Heart right ventricle (tissue), 16 donors: Measurements from ENCODE around the gene SND1. TPM values are rescaled to one million over a fixed set of nuclear protein-coding genes. Genes with fewer than 3 reads are reported as not detected.
A peak's percentile ranks its signal among the peaks of the same experiment; 100 is the strongest.

Source experiments
- ATAC-seq, 8 donors: fragments of 200-7000 bp; cut with Tn5 transposase; one replicate each; pipeline ENCODE4 v1.9.1; 2020; ENCODE audit warnings: mild to moderate bottlenecking in 8 of 8, moderate library complexity in 8 of 8, moderate number of reproducible peaks in 1 of 8
- DNase-seq, 2 donors: peaks; one replicate each; pipeline ENCODE4 v3.0.0-alpha.2; 2020
- H3K27ac ChIP-seq, 10 donors: fragments of 200-600 bp; sonication (generic) in 2 of 10; one replicate each; pipeline versions ENCODE4 v1.5.0 to v1.8.0; 2020 to 2022; ENCODE audit warnings: mild to moderate bottlenecking in 3 of 10
- H3K27me3 ChIP-seq, 7 donors: fragments of 200-600 bp; one replicate each; pipeline ENCODE4 v1.8.0; 2021 to 2022; ENCODE audit warnings: mild to moderate bottlenecking in 2 of 7
- H3K36me3 ChIP-seq, 9 donors: fragments of 200-600 bp; sonication (generic) in 1 of 9; one replicate each; pipeline versions ENCODE4 v1.5.0 to v1.8.0; 2020 to 2022; ENCODE audit warnings: mild to moderate bottlenecking in 2 of 9
- H3K4me1 ChIP-seq, 9 donors: fragments of 200-600 bp; sonication (generic) in 1 of 9; one replicate each; pipeline versions ENCODE4 v1.5.0 to v1.8.0; 2020 to 2022; ENCODE audit warnings: mild to moderate bottlenecking in 4 of 9
- H3K4me3 ChIP-seq, 10 donors: fragments of 200-600 bp; sonication (generic) in 2 of 10; one replicate each; pipeline versions ENCODE4 v1.5.0 to v1.8.0; 2020 to 2022; ENCODE audit warnings: mild to moderate bottlenecking in 7 of 10, moderate library complexity in 2 of 10
- H3K9me3 ChIP-seq, 11 donors: fragments of 200-600 bp in 10 of 11; sonication (generic) in 2 of 11; one replicate each; pipeline versions ENCODE4 v1.5.0 to v1.8.0; 2013 to 2022; ENCODE audit warnings: mild to moderate bottlenecking in 2 of 11, control low read depth in 1 of 11, moderate library complexity in 1 of 11
- WGBS, 2 donors: extraction: QIAGEN DNeasy Blood & Tissue Kit; methylation state at CpG; one replicate each; pipeline ENCODE4 v1.1.7; 2013; ENCODE audit warnings: inconsistent platforms in 1 of 2; 5-methylcytosine and 5-hydroxymethylcytosine counted together
- intact Hi-C, 10 donors: fragments of 100-400 bp; cut with DNase I; formaldehyde crosslinking; loops; one replicate each; pipeline versions ENCODE4 v1.11.1 to v1.14.2; 2022
- polyA plus RNA-seq, 2 donors: library from polyadenylated mRNA; stranded (reverse); fragments of 200-250 nt; gene quantifications; one replicate each; pipeline ENCODE4 v1.2.3, GENCODE V29; 2013
- total RNA-seq, 10 donors: library from RNA; stranded (reverse); fragmentation: NEBNext Ultra II Directional in 3 of 10; extraction: Animal tissue kit (Norgen Biotek cat#: 25700) in 3 of 10; gene quantifications; one replicate each; pipeline versions ENCODE4 v1.2.1 to v1.2.4, GENCODE V29; 2021 to 2023
- TF ChIP-seq, protein P1 (sequence below), 9 donors: fragments of 200-600 bp; sonication (generic) in 2 of 9; IDR thresholded peaks; one replicate each; pipeline versions ENCODE4 v1.5.0 to v1.8.0; 2021 to 2022; ENCODE audit warnings: antibody characterized with exemption in 9 of 9, mild to moderate bottlenecking in 5 of 9, moderate library complexity in 1 of 9
- donor health status: Arrhythmogenic right ventricular cardiomyopathy.
- donor health status: ischemic (EF 13 %, LVEDD 7.1; RV severe dilation, severe dysfunction).
- donor health status: healthy with polysubstance abuse.
- donor health status: DM: no; HTN: yes; CAD: no.
- donor health status: DM: no; HTN: no; CAD: no.
- donor health status: ischemic (EF 25% LVEDD 6.9; RV normal size, moderate dysfunction).
- donor health status: ischemic (EF 25% LVEDD 5.7; RV mildly dilated, moderate dysfunction).
- donor health status: healthy.
- donor health status: DM: yes; HTN: yes; CAD: no.
- donor health status: Ischemic cardiomyopathy.
- donor health status: ischemic (EF 35%, LVEDD 5.7; RV mildly dilated, moderate dysfunction).
- donor health status: nonischemic (EF 11% LVEDD 7.7; RV severe dilation, severe dysfunction).
- donor health status: DM: yes; HTN: yes; CAD: no.
- donor health status: PGD.
- donor health status: ischemic (EF 29% LVEDD 5.4; RV normal size, mild dysfunction).
- donor health status: nonischemic (EF 23%, LVEDD 6.1; RV moderate dilation, normal function).

The SND1 gene
- total and polyA plus RNA-seq, 12 donors = 39.9 to 107 (median 80.8) TPM

DNA sequence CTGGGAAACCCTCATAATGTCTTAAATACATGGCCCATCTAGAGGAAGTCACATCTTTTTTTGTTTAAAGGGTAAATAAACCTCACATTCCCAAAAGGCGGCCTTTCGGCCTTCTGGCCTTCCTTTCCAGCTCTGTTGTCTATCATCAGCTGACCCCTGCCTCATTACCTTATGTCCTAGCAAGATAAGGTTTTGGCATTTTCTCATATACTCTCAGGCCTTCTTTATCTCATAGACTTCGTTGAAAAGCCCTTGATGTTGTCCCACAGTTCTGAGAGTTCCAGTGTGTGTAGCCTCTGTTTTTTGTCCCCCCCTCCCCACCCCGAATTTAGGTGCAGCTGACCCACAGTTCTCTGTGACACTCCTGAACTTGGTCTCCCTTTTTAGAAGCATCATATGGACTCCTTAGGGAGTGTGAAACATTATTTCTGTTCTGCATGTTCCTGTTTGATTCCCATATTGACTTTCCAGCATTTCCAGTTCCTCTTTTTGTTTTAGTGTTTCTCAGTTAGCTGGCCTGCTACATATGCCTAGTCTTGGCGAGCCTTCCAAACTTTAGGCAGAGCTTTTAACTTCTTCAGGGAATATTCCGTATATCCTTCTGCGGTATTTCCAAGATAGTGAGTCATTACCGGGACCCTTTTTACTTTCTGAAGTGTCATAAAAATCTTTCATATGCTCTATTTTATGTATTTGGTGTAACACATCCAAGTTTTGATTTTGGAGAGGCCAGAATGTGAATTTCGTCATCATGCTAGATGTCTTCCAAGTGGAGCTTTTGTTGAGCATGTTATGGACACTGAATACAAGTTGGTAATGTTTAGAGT, 240.7 kb downstream of the SND1 start:
- 76 to 80% methylated on average over 9 of the region's 9 CpGs for WGBS, 2 donors
- peak in 1 of 8 donors; percentile 16 for ATAC-seq
- TF ChIP-seq, protein P1, sequence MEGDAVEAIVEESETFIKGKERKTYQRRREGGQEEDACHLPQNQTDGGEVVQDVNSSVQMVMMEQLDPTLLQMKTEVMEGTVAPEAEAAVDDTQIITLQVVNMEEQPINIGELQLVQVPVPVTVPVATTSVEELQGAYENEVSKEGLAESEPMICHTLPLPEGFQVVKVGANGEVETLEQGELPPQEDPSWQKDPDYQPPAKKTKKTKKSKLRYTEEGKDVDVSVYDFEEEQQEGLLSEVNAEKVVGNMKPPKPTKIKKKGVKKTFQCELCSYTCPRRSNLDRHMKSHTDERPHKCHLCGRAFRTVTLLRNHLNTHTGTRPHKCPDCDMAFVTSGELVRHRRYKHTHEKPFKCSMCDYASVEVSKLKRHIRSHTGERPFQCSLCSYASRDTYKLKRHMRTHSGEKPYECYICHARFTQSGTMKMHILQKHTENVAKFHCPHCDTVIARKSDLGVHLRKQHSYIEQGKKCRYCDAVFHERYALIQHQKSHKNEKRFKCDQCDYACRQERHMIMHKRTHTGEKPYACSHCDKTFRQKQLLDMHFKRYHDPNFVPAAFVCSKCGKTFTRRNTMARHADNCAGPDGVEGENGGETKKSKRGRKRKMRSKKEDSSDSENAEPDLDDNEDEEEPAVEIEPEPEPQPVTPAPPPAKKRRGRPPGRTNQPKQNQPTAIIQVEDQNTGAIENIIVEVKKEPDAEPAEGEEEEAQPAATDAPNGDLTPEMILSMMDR (IDR thresholded peaks at IDR 0.05) = no peak

DNA sequence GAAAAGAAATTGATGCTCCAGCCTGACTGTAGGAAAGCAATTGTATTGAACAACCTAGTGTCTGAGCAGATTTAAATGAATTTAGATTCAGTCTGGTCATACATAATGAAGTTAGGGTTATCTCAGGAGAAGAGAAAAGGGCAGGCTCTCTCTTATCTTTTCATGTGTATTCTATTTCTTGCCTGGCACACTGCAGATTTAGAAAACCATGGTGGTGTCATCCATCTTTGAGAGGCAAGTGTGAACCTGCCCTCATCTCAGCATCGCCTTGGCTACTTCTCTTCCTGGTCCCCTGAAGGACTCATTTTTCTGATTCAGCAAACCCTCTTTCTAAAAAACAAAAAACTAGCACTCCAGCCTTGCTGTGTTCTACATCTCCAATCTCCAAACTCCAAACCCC, 241.6 kb downstream of the SND1 start:
- no peak for DNase-seq
- 97 to 100% methylated on average over 1 of the region's 1 CpG for WGBS, 2 donors
- H3K36me3 ChIP-seq = peaks cover 0 to 16% (median 5%) of the 10 kb centered on the region in 9 donors
- H3K27ac ChIP-seq = no peak overlapping the region
- H3K4me1 ChIP-seq = peaks cover 0 to 41% (median 10%) of the 10 kb centered on the region in 9 donors
- no peaks in the 10 kb centered on the region for H3K9me3 ChIP-seq
- intact Hi-C loops = no loop called here
- TF ChIP-seq, protein P1 (IDR thresholded peaks at IDR 0.05) = no peak
- H3K4me3 ChIP-seq = no peak overlapping the region
- H3K27me3 ChIP-seq = no peaks in the 10 kb centered on the region
- no peak for ATAC-seq

More for the DNA sequence above, 240.7 kb downstream of the SND1 start:
- intact Hi-C loops = no loop called here
- Histone ChIP-seq H3K36me3 (peaks cover 0 to 24% (median 5%) of the 10 kb centered on the region in 9 donors), H3K4me1 (peaks cover 0 to 39% (median 15%) of the 10 kb centered on the region in 9 donors), H3K9me3 (no peaks in the 10 kb centered on the region), H3K4me3 (no peak overlapping the region), H3K27me3 (no peaks in the 10 kb centered on the region), H3K27ac (no peak overlapping the region)
- DNase-seq = no peak

DNA sequence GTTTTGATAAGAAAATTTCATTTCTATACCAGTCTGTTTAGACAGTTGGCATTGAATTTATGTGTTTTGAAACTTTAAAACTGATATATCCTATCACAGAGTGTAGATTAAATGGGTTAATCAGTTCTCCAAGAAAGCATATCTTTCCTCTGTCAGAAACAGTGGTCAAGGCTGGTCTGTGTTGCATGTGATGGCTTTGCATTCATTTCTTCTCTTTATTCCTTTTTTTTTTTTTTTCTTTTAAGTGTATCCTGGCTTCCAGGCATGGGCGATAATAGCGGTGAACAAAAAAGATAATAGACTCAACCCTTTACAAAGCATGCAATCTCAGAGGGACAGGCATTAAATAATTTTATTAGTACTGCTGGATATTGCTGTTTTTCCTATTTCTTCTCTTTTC, 242.6 kb downstream of the SND1 start:
- Histone ChIP-seq H3K27ac (no peak overlapping the region), H3K36me3 (peaks cover 0 to 5% (median 0%) of the 10 kb centered on the region in 9 donors), H3K27me3 (no peaks in the 10 kb centered on the region), H3K4me3 (no peak overlapping the region), H3K9me3 (no peaks in the 10 kb centered on the region), H3K4me1 (peaks cover 0 to 38% (median 4%) of the 10 kb centered on the region in 9 donors)
- no peak for ATAC-seq
- TF ChIP-seq, protein P1 (IDR thresholded peaks at IDR 0.05) = no peak
- intact Hi-C loops = no loop called here
- 83 to 98% methylated on average over 2 of the region's 2 CpGs for WGBS, 2 donors
- DNase-seq = no peak

DNA sequence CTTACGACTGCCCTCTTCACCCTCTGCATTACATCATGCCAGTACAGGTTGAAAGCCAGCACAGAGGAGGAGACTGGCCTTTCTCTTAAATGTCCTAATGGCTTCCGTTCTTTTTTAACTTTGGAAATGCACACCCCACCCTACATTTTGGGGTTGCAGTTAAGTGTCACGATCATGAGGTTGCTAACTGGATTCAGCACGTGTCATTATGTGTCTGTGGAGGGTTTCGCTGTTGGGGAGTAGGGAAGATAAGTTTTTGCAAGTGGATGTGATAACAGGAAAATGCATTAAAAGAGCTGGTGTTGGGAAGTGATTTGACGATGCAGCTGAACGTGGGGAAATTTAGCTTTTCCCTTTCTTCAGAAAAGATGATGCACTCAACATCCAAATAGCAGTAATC, 243.4 kb downstream of the SND1 start:
- Histone ChIP-seq H3K27ac (no peak overlapping the region), H3K27me3 (no peaks in the 10 kb centered on the region), H3K9me3 (no peaks in the 10 kb centered on the region), H3K36me3 (no peaks in the 10 kb centered on the region), H3K4me3 (no peak overlapping the region), H3K4me1 (peaks cover 0 to 35% (median 4%) of the 10 kb centered on the region in 9 donors)
- TF ChIP-seq, protein P1 (IDR thresholded peaks at IDR 0.05) = no peak
- DNase-seq = no peak
- WGBS, 2 donors = 91% methylated on average over 7 of the region's 7 CpGs
- no peak for ATAC-seq
- intact Hi-C loops = no loop called here
